ENCODE results near the gene SLCO1B3.

SLCO1B3 gene

DNA sequence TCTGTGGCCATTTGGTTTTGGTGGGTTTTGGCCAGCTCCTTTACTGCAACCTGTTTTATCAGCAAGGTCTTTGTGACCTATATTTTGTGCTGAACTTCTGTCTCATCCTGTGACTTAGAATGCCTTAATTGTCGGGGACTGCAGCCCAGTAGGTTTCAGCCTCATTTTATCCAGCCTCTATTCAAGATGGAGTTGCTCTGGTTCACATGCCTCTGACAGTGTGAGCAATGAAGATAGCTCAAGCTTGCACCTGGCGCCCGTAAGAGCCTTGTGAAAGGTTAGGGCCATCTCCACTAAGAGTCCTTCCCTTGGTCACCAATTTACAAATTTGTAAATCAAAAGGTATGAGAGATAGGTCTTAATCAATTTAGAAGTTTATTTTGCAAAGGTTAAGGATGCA is 19.4 kb downstream of the SLCO1B3 start:
- H3K4me3 ChIP-seq (replicated peaks; ENCODE audit: insufficient read depth, low read length): no peak overlapping the region
- no peaks in the 10 kb centered on the region for H3K27me3 ChIP-seq (ENCODE audit: insufficient read depth, poor library complexity, severe bottlenecking)
- H3K27ac ChIP-seq (replicated peaks): no peak overlapping the region
- TF ChIP-seq POLR2AphosphoS5 (IDR thresholded peaks at IDR 0.05; ENCODE audit: low read depth) (no peak), GABPA (IDR thresholded peaks at IDR 0.05; ENCODE audit: low read depth) (no peak), SPI1 (IDR thresholded peaks at IDR 0.05; ENCODE audit: borderline replicate concordance, low read depth) (no peak)
- TF ChIP-seq, protein P1, sequence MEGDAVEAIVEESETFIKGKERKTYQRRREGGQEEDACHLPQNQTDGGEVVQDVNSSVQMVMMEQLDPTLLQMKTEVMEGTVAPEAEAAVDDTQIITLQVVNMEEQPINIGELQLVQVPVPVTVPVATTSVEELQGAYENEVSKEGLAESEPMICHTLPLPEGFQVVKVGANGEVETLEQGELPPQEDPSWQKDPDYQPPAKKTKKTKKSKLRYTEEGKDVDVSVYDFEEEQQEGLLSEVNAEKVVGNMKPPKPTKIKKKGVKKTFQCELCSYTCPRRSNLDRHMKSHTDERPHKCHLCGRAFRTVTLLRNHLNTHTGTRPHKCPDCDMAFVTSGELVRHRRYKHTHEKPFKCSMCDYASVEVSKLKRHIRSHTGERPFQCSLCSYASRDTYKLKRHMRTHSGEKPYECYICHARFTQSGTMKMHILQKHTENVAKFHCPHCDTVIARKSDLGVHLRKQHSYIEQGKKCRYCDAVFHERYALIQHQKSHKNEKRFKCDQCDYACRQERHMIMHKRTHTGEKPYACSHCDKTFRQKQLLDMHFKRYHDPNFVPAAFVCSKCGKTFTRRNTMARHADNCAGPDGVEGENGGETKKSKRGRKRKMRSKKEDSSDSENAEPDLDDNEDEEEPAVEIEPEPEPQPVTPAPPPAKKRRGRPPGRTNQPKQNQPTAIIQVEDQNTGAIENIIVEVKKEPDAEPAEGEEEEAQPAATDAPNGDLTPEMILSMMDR (IDR thresholded peaks at IDR 0.05; ENCODE audit: insufficient read depth, low read length): no peak
- TF ChIP-seq, protein P2, sequence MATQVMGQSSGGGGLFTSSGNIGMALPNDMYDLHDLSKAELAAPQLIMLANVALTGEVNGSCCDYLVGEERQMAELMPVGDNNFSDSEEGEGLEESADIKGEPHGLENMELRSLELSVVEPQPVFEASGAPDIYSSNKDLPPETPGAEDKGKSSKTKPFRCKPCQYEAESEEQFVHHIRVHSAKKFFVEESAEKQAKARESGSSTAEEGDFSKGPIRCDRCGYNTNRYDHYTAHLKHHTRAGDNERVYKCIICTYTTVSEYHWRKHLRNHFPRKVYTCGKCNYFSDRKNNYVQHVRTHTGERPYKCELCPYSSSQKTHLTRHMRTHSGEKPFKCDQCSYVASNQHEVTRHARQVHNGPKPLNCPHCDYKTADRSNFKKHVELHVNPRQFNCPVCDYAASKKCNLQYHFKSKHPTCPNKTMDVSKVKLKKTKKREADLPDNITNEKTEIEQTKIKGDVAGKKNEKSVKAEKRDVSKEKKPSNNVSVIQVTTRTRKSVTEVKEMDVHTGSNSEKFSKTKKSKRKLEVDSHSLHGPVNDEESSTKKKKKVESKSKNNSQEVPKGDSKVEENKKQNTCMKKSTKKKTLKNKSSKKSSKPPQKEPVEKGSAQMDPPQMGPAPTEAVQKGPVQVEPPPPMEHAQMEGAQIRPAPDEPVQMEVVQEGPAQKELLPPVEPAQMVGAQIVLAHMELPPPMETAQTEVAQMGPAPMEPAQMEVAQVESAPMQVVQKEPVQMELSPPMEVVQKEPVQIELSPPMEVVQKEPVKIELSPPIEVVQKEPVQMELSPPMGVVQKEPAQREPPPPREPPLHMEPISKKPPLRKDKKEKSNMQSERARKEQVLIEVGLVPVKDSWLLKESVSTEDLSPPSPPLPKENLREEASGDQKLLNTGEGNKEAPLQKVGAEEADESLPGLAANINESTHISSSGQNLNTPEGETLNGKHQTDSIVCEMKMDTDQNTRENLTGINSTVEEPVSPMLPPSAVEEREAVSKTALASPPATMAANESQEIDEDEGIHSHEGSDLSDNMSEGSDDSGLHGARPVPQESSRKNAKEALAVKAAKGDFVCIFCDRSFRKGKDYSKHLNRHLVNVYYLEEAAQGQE (IDR thresholded peaks at IDR 0.05; ENCODE audit: insufficient replicate concordance, low read depth): no peak
- DNase-seq (ENCODE audit: low read depth in 1 of 2, low spot score in 1 of 2): no peak

DNA sequence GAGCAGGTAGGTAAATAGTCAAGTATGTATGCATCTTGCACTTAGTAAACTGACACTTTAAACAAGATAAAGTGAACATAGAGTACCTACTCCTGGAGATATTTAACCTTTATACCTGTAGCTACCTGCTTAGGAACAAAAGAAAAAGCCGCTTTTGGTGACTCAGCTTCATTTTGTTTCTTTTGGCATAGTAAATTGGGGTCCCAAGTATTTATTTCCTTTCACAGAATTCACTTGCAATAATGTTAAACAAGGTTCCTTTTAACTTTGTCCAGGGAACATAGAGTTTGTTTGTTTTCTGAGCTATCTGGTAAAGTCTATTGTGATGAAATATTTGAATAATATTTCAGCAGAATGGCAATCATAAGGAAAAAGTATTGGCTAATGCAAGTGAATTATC is 20.0 kb downstream of the SLCO1B3 start:
- H3K27ac ChIP-seq (replicated peaks): no peak overlapping the region

DNA sequence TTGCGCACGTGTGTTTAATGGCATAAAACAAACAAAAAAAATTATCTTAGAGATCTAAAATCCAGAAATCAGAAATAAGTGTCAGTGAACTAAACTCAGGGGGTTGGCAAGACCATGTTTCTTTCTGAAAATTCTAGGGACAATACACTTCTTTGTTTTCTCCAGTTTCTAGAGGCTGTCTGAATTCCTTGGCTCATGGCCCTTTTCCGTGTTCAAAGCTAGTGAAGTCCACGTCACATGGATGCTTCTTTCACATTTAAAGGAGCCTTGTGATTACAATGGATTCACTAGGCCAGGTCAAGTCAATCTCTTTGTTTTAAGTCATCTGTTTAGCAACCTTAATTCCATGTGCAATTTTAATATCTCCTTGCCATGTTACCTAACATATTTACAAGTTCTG is 22.4 kb downstream of the SLCO1B3 start:
- DNase-seq (ENCODE audit: low read depth in 1 of 2, low spot score in 1 of 2): no peak
- Histone ChIP-seq H3K27me3 (ENCODE audit: insufficient read depth, poor library complexity, severe bottlenecking) (no peaks in the 10 kb centered on the region), H3K4me3 (replicated peaks; ENCODE audit: insufficient read depth, low read length) (no peak overlapping the region), H3K27ac (replicated peaks) (no peak overlapping the region)
- TF ChIP-seq, protein P1 (IDR thresholded peaks at IDR 0.05; ENCODE audit: insufficient read depth, low read length): no peak
- TF ChIP-seq SPI1 (IDR thresholded peaks at IDR 0.05; ENCODE audit: borderline replicate concordance, low read depth): no peak
- TF ChIP-seq GABPA (IDR thresholded peaks at IDR 0.05; ENCODE audit: low read depth): no peak
- TF ChIP-seq, protein P2 (IDR thresholded peaks at IDR 0.05; ENCODE audit: insufficient replicate concordance, low read depth): no peak
- TF ChIP-seq POLR2AphosphoS5 (IDR thresholded peaks at IDR 0.05; ENCODE audit: low read depth): no peak

More for the DNA sequence above, 20.0 kb downstream of the SLCO1B3 start:
- Histone ChIP-seq H3K4me3 (replicated peaks; ENCODE audit: insufficient read depth, low read length) (no peak overlapping the region), H3K27me3 (ENCODE audit: insufficient read depth, poor library complexity, severe bottlenecking) (no peaks in the 10 kb centered on the region)
- no peak for TF ChIP-seq SPI1 (IDR thresholded peaks at IDR 0.05; ENCODE audit: borderline replicate concordance, low read depth)
- TF ChIP-seq POLR2AphosphoS5 (IDR thresholded peaks at IDR 0.05; ENCODE audit: low read depth): no peak
- TF ChIP-seq, protein P2 (IDR thresholded peaks at IDR 0.05; ENCODE audit: insufficient replicate concordance, low read depth): no peak
- TF ChIP-seq GABPA (IDR thresholded peaks at IDR 0.05; ENCODE audit: low read depth): no peak
- TF ChIP-seq, protein P1 (IDR thresholded peaks at IDR 0.05; ENCODE audit: insufficient read depth, low read length): no peak
- DNase-seq (ENCODE audit: low read depth in 1 of 2, low spot score in 1 of 2): no peak
